Sigmoid colon (tissue), 7 donors: ENCODE data around the gene TBC1D23. TPM values are rescaled to one million over a fixed set of nuclear protein-coding genes. Genes with fewer than 3 reads are reported as not detected.

Source experiments
- DNase-seq: peaks from one replicate; pipeline ENCODE4 v3.0.0-alpha.2; 2019
- H3K27ac ChIP-seq, 4 donors: fragments of 200-600 bp; sonication (generic); one replicate each; pipeline ENCODE4 v1.5.1; 2016 to 2019; ENCODE audit warnings: mild to moderate bottlenecking in 1 of 4
- H3K27me3 ChIP-seq, 3 donors: fragments of 200-600 bp; sonication (generic); one replicate each; pipeline ENCODE4 v1.5.1; 2019; ENCODE audit warnings: mild to moderate bottlenecking in 1 of 3
- H3K36me3 ChIP-seq, 4 donors: fragments of 200-600 bp; sonication (generic); one replicate each; pipeline ENCODE4 v1.5.1; 2016 to 2019
- H3K4me1 ChIP-seq, 4 donors: fragments of 200-600 bp; sonication (generic); one replicate each; pipeline ENCODE4 v1.5.1; 2017 to 2019
- H3K4me3 ChIP-seq, 4 donors: fragments of 200-600 bp; sonication (generic); one replicate each; pipeline ENCODE4 v1.5.1; 2017 to 2019; ENCODE audit warnings: mild to moderate bottlenecking in 2 of 4, moderate library complexity in 1 of 4
- H3K9me3 ChIP-seq, 4 donors: fragments of 200-600 bp in 3 of 4; sonication (generic) in 3 of 4; one replicate each; pipeline versions ENCODE4 v1.5.1 to v1.6.1; 2013 to 2019
- CTCF ChIP-seq, 4 experiments: fragments of 450-650 bp in 3 of 4; fragments of 200-600 bp in 1 of 4; IDR thresholded peaks; one replicate each; pipeline ENCODE4 v1.5.1; 2016 to 2019; ENCODE audit warnings: antibody characterized with exemption in 4 of 4, mild to moderate bottlenecking in 3 of 4, moderate library complexity in 2 of 4
- EP300 ChIP-seq, 4 donors: sonication (generic); formaldehyde crosslinking; IDR thresholded peaks; one replicate each; pipeline ENCODE4 v1.6.1; 2017; ENCODE audit warnings: antibody characterized with exemption in 4 of 4
- POLR2A ChIP-seq, 2 donors: fragments of 450-650 bp; IDR thresholded peaks; one replicate each; pipeline ENCODE4 v1.6.1; 2016; ENCODE audit warnings: antibody characterized with exemption in 2 of 2, mild to moderate bottlenecking in 2 of 2, moderate library complexity in 2 of 2
- POLR2AphosphoS5 ChIP-seq, 4 donors: sonication (generic); formaldehyde crosslinking; IDR thresholded peaks; one replicate each; pipeline ENCODE4 v1.6.1; 2017; ENCODE audit warnings: antibody characterized with exemption in 4 of 4
- WGBS, 2 donors: extraction: QIAGEN DNeasy Blood & Tissue Kit; methylation state at CpG; one replicate each; pipeline ENCODE4 v1.1.7; 2013; 5-methylcytosine and 5-hydroxymethylcytosine counted together
- intact Hi-C: fragments of 100-400 bp; cut with DNase I; formaldehyde crosslinking; loops from one replicate; pipeline ENCODE4 v1.15.1; 2023
- polyA plus RNA-seq, 3 donors: library from polyadenylated mRNA; stranded (reverse); fragments of 200-250 nt; gene quantifications; one replicate each; pipeline ENCODE4 v1.2.3, GENCODE V29; 2013
- total RNA-seq, 4 donors: library from RNA; depleted of rRNA; stranded (reverse); fragments of >200 nt; gene quantifications; one replicate each; pipeline ENCODE4 v1.1.0, GENCODE V29; 2016
- donor health status: healthy with polysubstance abuse.
- donor health status: Bipolar disorder and iron deficiency.
- donor health status: healthy.

Gene TBC1D23
- total and polyA plus RNA-seq, 7 donors = 16.0 to 34.9 (median 31.3) TPM

DNA sequence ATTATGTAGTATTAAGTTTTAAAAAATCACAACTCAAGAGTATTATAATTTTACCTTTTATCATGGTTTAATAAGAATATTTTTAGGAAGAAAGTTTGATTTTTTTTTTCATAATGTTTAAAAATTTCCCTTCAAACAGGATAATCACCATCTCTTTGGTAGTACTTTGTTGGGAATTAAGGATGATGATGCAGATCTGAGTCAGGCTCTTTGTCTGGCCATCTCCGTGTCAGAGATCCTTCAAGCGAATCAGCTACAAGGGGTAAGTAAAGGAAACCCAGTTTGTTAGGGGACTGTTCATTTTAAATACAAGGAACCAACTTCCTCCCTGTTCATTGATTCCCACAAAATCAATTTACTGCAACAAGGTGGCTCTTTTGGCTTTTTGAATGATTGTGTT is 37.0 kb downstream of the TBC1D23 start:
- Histone ChIP-seq H3K36me3 (peaks cover 4 to 96% (median 11%) of the 10 kb centered on the region in 4 donors), H3K27me3 (no peaks in the 10 kb centered on the region), H3K4me1 (no peaks in the 10 kb centered on the region), H3K27ac (no peak overlapping the region), H3K4me3 (no peak overlapping the region), H3K9me3 (no peaks in the 10 kb centered on the region)
- TF ChIP-seq CTCF (IDR thresholded peaks at IDR 0.05) = no peak
- no peak for TF ChIP-seq EP300 (IDR thresholded peaks at IDR 0.05)
- no peak for TF ChIP-seq POLR2A (IDR thresholded peaks at IDR 0.05)
- TF ChIP-seq POLR2AphosphoS5 (IDR thresholded peaks at IDR 0.05) = no peak
- 95 to 97% methylated on average over 2 of the region's 2 CpGs for whole genome bisulfite sequencing, 2 donors
- no peak for DNase-seq
- intact Hi-C loops = no loop called here

DNA sequence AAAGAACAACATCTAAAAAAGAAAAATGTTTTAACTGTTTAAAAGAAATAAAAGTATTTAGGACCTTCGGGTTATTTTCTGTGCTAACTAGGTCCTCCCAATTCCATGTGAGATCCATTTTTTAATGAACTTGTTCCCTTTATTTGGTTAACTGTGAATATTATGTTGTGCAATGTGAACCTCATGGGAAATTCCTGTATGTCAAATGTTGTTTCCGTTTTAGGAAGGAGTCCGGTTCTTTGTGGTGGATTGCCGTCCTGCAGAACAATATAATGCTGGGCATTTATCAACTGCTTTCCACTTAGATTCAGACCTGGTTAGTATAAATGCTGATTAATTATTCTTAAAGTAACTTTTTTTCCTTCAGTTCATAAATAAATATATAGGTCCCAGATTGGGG is 38.2 kb downstream of the TBC1D23 start:
- Histone ChIP-seq H3K4me1 (no peaks in the 10 kb centered on the region), H3K4me3 (no peak overlapping the region), H3K36me3 (peaks cover 0 to 94% (median 10%) of the 10 kb centered on the region in 4 donors), H3K27ac (no peak overlapping the region), H3K9me3 (no peaks in the 10 kb centered on the region), H3K27me3 (no peaks in the 10 kb centered on the region)
- no peak for DNase-seq
- no peak for TF ChIP-seq POLR2AphosphoS5 (IDR thresholded peaks at IDR 0.05)
- no peak for TF ChIP-seq EP300 (IDR thresholded peaks at IDR 0.05)
- no peak for TF ChIP-seq POLR2A (IDR thresholded peaks at IDR 0.05)
- TF ChIP-seq CTCF (IDR thresholded peaks at IDR 0.05) = no peak
- intact Hi-C loops = no loop called here
- 81 to 88% methylated on average over 4 of the region's 4 CpGs for WGBS, 2 donors

- Histone ChIP-seq H3K27me3 (no peaks in the 10 kb centered on the region), H3K4me3 (no peak overlapping the region), H3K27ac (no peak overlapping the region), H3K4me1 (no peaks in the 10 kb centered on the region), H3K36me3 (peaks cover 5 to 71% (median 10%) of the 10 kb centered on the region in 4 donors), H3K9me3 (no peaks in the 10 kb centered on the region)
- 79 to 90% methylated on average over 1 of the region's 1 CpG for WGBS, 2 donors
- DNase-seq = no peak
- TF ChIP-seq POLR2A (IDR thresholded peaks at IDR 0.05) = no peak
- TF ChIP-seq EP300 (IDR thresholded peaks at IDR 0.05) = no peak
- TF ChIP-seq CTCF (IDR thresholded peaks at IDR 0.05) = no peak
- no peak for TF ChIP-seq POLR2AphosphoS5 (IDR thresholded peaks at IDR 0.05)
- intact Hi-C loops = no loop called here
Measured at GRCh38 chr3:100306695-100307094, 45.9 kb downstream of the TBC1D23 start.

DNA sequence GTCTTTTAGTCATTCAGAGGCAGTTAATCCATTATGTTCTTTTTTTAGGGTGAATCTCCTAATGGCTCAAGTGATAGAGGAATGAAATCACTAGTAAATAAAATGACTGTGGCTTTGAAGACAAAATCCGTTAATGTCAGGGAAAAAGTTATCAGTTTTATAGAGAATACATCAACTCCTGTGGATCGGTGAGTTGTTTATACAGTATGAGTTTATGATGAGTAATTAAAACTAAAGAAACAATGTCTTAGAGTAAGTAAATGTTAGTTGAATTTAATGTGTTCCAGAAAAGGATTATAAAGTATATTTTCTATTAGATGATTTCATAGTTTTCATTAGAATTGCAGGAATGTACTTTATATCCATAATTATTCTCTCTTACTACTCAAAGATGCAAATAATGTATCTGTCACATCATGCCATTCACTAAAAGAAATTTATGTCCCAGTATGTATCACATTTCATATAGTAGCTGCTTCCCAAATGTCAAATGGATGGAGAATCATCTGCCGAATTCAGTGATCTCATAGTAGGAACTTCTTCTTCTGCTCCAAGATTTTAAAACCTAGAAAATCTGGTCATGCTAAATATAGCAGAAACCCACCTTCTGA is 49.7 kb downstream of the TBC1D23 start:
- intact Hi-C loops = no loop called here
- no peaks in the 10 kb centered on the region for H3K9me3 ChIP-seq
- WGBS, 2 donors = 43 to 76% methylated on average over 3 of the region's 3 CpGs

More for the DNA sequence above, 49.7 kb downstream of the TBC1D23 start:
- no peak for TF ChIP-seq CTCF (IDR thresholded peaks at IDR 0.05)
- TF ChIP-seq POLR2AphosphoS5 (IDR thresholded peaks at IDR 0.05) = no peak
- TF ChIP-seq POLR2A (IDR thresholded peaks at IDR 0.05) = no peak
- no peak for TF ChIP-seq EP300 (IDR thresholded peaks at IDR 0.05)
- Histone ChIP-seq H3K4me1 (no peaks in the 10 kb centered on the region), H3K36me3 (peaks cover 5 to 50% (median 12%) of the 10 kb centered on the region in 4 donors), H3K4me3 (no peak overlapping the region), H3K27me3 (no peaks in the 10 kb centered on the region), H3K27ac (no peak overlapping the region)
- no peak for DNase-seq
